ENCODE data around the gene RASEF.

Gene RASEF

DNA sequence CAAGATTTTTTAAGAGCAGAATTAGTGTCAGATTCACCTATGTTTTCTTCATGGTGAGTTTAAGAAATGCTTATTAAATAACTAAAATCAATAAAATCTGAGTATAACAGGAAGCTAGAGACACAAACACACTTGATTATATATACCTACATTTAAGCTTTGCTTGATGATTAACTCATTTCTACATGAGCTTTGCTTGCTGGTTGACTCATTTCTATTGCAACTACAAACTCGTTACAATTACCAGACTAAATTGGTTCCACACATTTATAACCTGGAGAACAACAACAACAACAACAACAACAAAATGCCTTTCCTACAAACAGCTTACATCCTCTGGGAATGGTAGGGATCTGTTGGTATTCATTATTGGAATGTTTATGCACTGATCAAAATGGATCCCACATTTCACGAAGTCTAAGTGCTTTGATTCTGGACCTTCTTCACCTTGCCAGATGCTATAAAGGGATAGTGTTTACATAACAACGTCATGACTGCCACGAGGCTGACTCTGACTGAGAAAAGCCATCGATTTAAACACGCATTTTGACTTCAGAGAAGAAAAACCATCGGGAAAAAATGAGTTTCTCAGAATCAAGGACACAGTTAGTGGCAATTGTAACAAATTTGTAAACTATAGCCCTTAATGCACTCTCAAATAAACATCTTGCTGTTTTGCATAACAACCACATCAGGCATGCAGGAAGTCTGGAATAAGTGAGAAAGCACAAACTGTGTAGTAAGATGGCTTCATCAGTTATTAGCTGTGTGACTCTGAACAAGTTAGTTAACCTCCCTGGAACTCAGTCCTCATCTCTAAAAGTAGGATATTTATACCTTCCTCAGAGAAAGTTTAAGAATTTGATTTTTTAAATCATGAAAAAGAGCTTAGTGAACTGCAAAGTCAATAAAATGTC lies 49.8 kb downstream of the RASEF start:
- no peak for DNase-seq

DNA sequence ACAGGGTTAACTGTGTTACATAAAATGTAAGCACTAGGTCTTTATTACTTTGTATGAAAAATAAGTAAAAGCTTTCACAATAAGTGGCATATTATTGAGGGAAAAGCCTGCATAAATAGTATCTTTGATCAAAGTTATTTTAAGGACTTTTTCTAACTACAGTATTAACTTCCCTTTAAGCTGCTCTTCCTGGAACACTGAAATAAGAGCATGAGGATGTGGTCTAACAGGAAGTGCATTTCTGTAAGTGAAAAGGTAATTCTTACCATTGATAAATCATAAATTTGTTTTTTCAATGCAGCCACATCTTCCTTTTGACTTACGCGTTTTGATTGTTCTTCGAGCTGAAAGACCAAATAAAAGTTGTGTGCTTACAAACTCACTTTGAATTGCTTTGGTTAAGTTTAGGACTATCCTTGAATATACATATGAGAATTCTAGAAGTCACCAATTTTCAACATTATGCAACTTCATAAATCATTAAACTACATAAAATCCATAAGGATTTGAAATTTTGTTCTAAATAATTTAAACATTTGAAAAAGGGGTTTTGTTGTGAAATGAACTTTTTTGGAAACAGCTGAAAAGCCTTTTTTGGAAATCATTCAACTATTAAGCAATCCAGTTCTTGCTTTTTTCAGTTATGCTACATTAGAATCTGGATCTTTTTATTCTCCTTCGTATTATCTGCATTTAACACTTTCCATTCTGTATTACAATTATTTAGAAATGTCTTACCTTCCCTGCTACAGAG lies 50.6 kb downstream of the RASEF start:
- DNase-seq, result no peak

DNA sequence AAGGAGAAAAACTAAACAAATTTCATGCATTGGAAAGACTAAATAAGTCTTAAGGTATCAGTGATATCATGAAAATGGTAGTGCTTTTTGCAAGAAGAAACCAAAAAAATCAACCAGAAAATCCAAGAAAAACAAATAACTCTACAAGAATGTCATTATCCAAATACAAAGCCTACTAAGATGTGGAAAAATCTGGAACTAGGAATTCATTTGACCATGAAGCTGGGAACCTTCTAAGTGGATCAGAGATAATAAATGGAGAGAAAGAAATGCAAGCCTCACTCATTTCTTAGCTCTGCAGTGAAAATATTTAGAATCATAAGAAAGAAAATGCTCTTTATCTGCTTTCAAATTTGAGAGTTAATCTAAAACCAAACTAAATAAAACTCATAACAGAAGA lies 51.3 kb downstream of the RASEF start:
- no peak for DNase-seq

DNA sequence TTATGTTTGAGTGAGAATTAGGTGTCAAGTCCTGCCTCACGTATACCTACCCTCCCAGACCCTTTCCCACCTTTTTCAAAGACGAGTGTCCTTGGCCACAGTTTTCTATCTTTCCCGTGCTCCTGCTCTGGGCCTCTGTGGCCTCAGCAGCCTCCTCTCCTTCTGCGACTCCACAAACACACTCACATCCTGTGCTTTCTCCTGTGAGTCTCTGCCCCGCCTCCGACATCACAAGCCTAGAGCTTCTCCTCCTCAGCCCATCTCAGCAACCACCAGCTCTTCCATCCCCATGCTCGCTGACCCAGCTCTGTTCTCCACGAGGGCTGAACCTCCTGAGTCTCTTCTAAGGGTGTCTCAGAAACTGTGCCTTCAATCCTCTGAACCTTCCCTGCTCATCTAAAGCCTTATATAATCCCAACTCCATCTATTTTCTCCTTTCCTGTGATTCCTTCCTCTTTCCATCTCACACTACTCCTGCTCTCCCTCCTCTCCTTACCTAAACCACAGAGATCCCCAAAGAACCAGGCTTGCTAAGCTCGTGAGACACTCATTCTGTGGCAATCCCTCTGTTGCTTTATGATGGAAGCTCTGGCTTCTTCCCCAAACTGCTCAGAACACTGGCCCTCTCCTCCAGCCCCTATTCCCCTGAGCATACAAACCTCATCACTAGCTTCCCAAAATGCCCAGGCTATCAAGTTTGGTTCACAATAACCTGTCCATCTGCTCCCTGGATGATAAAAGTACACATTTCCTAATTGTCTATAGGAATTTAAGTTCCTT lies 55.2 kb downstream of the RASEF start:
- DNase-seq, result no peak

DNA sequence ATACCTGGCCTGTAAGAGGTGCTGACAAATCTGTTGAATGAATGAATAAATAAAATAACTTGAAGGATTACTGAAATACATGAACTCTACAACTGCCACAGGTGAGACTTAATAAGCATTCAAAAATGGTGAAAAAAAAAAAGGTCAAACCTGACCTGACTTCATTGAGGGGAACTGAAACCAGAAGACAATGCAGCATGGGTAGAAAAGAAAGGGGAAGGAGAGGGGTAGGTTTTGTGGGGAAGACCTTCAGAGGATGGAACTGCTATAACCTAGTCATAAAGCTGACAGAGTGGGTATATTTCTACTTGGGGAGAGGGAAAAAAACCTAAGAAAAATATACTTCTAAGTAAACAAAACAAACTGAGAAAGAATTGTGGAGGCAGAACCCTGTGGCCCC lies 56.6 kb downstream of the RASEF start:
- no peak for DNase-seq

DNA sequence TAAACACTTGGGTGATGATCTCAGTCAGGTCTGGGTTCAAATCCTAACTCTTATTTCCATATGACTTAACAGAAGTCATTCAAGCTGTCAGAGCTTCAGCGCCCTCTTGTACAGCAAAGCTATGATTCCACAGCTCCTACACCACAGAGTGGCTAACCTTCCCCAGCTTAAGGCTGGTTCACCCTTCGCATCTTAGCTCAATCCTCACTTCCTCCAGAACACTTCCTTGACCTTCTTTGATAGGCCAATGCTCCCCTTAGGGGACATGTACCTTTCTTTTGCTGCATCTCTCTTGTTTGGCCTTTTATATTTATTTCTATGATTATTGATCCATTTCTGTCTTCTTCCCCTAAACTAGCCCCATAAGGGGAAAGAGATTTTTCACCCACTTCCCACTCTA lies 57.0 kb downstream of the RASEF start:
- DNase-seq, result no peak

DNA sequence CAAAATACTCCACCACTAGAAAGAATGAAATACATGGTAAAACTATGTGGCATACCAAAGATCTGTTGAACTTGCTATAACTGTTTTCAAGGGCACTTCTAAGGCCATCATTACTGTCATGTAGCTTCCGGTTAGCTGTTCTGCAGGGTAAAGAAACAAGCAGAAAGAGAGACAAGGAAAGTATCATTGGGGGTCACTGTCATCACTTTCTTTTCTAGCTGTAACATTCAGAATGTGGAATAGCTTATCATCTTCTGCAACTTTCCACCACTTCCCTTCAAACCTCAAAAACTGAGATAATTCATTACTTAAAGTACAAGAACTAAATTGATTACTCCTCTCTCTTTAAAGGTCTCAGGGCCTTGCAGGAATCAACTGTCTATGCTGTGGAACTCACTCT lies 57.6 kb downstream of the RASEF start:
- no peak for DNase-seq

DNA sequence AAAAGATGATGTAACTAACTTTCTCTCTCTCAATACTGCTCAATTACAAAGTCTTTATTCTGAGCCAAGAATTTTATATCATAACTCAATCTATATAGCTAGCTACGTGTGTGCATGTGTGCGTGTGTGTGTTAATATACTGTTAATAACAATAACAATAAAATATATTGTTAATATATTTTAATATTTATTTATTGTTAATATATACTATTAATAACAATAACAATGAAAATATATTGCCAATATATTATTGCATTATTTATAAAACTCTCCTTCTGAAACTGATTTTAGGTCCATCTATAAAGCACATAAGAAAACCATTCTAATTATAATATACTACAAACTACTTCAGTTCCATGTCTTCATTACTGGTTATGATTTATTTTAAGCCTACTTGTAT lies 60.6 kb downstream of the RASEF start:
- no peak for DNase-seq

DNA sequence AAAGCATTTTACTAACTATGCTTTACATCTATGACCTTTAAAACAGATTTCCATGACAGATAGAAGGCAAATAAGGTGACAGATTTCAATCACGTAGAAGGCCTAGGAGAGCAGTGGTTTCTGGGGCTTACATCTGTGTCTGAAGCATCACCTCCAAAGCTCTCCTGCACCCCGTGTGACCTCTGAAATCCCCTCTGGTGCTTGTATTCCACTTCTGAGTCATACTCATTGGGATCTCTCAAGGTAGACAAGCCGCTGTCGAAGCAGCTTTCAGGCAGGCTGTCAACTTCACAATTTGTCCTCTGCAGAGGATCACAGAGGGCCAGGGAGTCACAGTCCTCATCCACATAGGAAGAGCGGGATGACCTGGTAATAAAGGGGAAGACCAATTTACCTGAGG lies 62.2 kb downstream of the RASEF start:
- DNase-seq, result no peak

DNA sequence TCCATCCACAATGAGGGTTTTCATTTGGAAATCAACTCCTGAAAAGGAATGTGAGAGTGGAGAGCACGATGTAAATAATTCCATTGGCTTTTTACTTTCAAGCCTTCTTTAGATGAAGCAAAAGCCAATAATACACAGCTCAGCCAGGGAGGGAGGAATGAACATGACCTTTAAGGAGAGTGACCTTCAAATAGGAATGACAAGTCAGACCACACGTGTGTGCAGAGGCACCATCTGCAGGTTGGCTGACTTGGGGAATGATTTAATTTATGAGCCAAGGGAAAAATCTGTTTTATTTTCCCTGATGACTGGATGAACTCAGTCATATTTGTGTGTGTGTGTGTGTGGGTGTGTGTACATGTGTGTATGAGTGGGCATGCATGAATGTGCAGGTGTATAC lies 64.5 kb downstream of the RASEF start:
- DNase-seq, result no peak

DNA sequence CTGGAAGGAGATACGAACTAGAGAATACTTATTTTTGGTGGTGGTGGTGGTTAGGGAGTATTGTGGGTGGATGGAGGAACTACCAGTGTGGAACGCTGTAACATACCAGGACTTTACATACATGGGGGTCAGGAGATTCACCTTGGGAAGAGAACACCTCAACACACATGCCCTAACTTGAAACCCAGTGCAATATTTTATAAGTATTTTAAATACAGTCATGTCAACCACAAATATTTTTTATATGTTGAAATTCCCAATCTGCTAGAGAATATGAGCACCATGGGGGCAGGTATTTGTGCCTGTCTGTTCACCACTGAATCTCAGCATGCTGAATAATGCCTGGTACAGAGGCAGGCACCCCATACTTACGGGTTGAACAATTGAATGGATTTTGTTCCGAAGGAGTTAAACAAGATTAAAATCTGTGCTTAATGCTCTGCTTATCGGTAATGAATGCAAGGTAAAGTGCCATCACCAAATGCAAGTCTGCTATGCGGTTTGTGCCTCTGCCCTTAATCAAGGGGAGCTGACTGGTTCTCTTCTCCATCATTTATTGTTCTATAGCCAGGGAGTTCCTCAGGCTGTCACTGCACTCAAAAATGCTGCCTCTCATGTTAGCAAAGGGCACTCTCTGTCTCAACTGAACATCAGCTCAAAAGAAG lies 65.3 kb downstream of the RASEF start:
- DNase-seq, result no peak

DNA sequence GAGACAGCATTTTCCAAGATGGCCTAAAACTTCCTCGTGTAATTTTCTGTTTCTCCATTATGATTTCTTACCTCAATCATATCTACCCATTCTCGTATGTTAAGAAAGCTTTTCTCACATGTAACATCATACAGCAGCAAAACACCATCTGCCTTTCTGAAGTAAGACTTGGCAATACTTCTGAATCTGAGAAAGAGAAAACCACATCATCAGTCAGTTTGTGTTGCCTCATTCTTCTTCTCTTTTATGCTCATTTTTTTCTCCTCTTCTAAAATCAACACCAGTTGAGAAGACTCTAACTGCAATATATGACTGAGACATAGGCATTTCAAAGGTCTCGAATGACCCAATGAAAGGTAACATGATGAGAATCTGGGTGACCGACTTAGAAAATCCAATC lies 66.0 kb downstream of the RASEF start:
- no peak for DNase-seq

DNA sequence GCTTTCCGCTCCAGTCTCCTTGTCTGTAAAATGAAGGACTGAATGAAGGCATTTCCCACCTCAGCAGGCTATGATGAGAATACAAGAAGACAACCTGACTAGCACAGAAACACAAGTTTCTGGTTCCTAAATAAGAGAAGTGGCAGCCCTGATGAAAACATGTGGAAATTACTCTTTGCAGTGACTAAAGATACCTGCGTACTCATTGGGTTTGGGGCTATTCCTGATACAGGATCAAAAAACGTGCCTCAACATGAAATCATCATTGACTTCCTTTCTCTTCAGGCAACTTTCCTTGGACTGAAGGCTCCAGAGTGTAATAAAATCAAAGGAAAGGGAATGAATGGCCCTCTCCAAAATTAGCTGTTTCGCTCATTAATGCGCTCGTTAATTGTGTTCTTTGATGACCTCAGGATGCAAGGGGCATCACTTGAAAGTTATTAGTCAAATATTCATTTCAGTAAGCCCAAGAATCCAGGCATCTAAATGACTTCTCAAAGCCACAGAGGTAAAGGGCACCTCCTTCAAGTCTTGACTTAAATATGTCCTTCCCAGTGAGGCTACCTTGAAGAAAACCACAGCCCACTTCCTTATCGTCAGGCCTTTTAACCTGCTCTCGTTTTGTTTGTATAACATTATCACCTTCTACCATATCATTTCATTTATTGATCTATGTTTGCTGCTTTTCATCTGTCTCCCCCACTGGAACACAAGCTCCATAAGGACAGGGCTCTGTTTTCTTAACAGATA lies 68.9 kb downstream of the RASEF start:
- no peak for DNase-seq

DNA sequence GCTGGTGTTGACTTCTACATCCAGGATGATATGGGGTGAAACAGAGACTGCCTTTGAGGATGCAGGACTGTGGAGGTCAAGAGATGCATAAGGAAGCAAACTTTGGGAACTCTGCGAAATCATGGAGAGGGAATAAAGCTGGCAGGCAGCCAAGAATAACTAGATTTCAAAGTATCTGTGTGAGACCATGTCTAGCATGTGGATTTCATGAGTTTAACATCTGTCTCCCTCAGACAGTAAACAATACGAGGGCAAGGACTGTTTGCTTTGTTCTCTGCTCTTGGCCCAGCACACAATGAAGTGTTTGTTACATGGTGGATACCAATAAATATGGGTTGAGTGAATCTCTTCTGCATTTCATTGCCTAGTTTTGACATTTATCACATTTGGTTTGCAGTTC lies 71.3 kb downstream of the RASEF start:
- peak; percentile 2 for DNase-seq

DNA sequence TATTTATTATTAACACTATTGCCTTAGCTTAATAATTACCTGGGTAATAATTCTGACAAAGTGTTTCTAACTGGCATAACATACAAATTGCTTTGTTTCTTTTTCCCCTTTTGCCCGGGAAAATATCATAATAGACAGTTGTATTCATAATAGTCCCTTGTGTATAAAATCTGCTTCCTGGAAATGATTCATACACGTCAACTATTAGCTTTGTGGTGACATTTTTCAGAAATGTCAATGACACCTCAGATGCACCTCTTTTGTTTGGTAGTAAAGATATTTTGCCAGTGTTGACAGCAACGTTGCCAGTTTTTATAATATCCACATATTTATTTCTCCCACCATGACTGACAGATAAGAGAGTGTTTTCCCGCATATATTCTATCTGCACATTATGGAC lies 73.0 kb downstream of the RASEF start:
- no peak for DNase-seq

DNA sequence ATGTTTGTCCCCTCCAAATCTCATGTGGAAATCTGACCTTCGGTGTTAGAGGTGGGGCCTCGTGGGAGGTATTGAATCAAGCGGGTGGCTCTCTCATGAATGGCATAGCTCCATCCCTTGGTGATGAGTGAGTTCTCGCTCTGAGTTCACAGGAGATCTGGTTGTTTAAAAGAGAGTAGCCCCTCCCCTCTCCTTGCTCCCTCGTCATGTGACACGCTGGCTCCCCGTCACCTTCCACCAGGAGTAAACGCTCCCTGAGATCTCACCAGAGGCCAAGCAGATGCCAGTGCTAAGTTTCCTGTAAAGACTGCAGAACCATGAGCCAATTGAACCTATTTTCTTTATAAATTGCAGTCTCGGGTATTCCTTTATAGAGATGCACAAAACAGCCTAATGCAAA lies 74.5 kb downstream of the RASEF start:
- DNase-seq, result no peak

DNA sequence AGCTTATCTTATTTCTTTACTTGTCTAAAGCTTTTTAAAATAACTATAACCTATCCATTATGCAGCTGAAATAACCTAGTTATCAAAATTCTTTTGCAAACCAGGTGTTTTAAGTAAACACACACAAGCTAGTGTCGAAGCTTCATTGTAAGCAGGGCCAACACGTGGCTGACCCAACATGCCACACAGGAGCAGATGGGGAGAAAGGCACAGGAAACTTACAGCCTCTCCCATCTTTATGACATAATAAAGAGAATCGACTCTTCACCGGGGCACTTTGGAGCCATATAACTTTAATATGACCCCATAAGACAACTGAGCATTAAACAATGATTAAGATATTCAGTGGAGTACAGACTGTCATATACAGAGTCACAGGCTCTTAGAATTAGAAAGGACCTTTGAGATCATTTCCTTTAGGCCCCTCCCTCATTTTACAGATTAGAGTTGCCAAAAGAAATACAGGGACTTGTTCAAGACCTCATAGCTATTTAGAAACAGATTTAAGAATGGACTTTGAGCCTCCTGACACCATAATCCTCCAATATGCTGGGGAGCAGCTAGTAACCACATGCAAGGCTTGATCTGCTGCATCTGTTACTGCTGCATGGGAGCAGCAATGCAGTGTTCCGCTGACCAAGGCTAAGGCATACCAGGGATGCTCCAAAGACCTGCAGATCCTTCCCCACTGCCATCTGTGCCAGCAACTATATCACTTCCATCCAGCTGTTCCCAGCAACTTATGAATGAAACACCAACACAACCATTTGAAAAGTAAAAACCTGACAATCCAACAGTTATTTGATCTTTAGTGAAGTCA lies 75.4 kb downstream of the RASEF start:
- DNase-seq, result no peak

DNA sequence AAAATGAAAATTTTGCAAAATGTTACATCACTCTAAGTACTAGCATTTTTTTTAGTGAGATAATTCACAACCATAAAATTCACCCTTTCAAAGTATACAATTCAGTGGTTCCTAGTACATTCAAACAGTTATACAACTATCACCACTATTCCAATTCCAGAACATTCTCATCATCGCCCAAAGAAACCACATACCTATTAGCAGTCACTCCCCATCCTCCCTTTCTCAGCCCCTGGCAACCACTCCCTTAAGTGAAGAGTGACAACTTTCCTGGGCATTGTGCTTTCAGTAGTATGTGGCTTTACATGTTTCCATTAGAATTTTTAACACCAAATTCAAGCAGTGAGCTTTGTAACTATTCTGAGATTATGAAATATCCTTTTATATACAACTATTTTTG lies 81.4 kb downstream of the RASEF start:
- DNase-seq, result no peak

DNA sequence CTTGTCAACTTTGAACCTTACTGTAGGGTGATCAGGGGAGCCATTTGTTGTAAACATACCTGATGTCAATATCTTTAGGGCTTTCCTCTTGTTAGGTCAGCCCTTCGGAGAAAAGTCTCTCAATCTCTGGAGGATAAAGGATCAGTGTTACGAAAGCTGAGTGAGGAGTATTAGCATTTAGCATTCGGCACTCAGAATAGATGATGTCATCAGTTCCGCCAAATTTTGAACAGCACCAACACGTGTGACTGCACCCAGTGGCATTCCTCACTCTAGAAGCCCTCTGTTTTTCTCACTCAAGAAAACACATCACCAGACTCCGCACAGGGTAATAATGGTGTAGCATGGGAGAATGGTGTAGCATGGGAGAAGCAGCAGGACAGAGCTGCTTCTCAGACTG lies 87.8 kb downstream of the RASEF start:
- DNase-seq, result no peak

DNA sequence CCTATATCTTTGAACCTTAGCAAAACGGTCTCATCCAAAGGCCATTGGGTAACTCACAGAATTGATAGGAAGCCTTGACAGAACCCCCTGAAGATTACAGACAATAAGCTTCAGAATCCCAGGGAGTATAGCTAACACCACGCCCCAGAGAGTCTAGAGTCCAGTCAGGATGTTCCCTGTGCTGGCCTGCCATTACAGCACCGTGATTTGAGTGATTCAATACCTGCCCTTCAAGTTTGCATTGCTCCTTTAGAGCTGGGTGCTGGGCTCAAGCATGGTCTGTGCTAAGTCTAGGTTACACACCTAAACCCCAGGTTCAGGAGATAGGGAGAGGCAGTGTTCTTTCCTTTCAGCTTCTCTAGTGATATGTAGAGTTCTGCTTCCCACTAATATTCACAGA lies 90.5 kb downstream of the RASEF start:
- DNase-seq, result no peak

DNA sequence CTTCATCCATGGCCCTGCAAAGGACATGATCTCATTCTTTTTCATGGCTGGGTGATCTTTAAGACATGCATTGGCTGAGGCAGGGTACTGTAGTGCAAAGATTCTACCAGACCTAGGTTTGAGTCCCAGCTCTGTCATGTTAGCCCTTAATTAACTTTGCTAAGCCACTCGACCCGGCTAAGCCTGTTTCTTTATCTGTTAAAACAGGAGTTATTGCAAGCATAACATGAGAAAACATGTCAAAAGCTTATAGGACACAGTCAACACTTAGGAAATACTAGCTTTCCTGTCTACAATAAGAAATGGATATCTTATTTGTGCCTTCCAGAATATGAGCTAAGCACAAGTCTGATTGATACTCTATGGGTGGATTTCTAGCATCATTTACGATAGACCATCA lies 92.6 kb downstream of the RASEF start:
- no peak for DNase-seq
